ENCODE data around the gene KLHDC8A. TPM values are rescaled to one million over a fixed set of nuclear protein-coding genes. Genes with fewer than 3 reads are reported as not detected.

Gene KLHDC8A
- total RNA-seq, 1 donor from 2014 or later, result 46.7 TPM

- H3K4me3 Mint-ChIP-seq, result no peak overlapping the region
- TF ChIP-seq CTCF (conservative IDR thresholded peaks at IDR 0.05), result no peak
- no peaks in the 10 kb centered on the region for H3K9me3 Mint-ChIP-seq
- no peak for DNase-seq (ENCODE audit: low read depth, low spot score)
- no peak overlapping the region for H3K27ac Mint-ChIP-seq (ENCODE audit: unreplicated experiment)
- peaks cover 75% of the 10 kb centered on the region for H3K4me1 Mint-ChIP-seq
- no peaks in the 10 kb centered on the region for H3K27me3 Mint-ChIP-seq (ENCODE audit: low read depth)
- H3K36me3 Mint-ChIP-seq (ENCODE audit: low read depth), result no peaks in the 10 kb centered on the region
Observed at GRCh38 chr1:205353191-205353590, 3.5 kb downstream of the KLHDC8A start.

- H3K36me3 Mint-ChIP-seq (ENCODE audit: low read depth), result no peaks in the 10 kb centered on the region
- DNase-seq (ENCODE audit: low read depth, low spot score), result no peak
- H3K27ac Mint-ChIP-seq (ENCODE audit: unreplicated experiment), result peak overlapping the region; percentile 90
- peaks cover 5% of the 10 kb centered on the region for H3K27me3 Mint-ChIP-seq (ENCODE audit: low read depth)
- H3K9me3 Mint-ChIP-seq, result no peaks in the 10 kb centered on the region
- H3K4me1 Mint-ChIP-seq, result peaks cover 67% of the 10 kb centered on the region
- TF ChIP-seq CTCF (conservative IDR thresholded peaks at IDR 0.05), result no peak
- peak overlapping the region; percentile 45 for H3K4me3 Mint-ChIP-seq
Observed at GRCh38 chr1:205351984-205352713, 4.6 kb downstream of the KLHDC8A start.

- Mint-ChIP-seq H3K4me3 (peak overlapping the region; percentile 68), H3K9me3 (no peaks in the 10 kb centered on the region), H3K36me3 (ENCODE audit: low read depth) (no peaks in the 10 kb centered on the region), H3K4me1 (peaks cover 53% of the 10 kb centered on the region), H3K27me3 (ENCODE audit: low read depth) (peaks cover 10% of the 10 kb centered on the region), H3K27ac (ENCODE audit: unreplicated experiment) (peak overlapping the region; percentile 76)
- TF ChIP-seq CTCF (conservative IDR thresholded peaks at IDR 0.05), result no peak
- no peak for DNase-seq (ENCODE audit: low read depth, low spot score)
Observed at GRCh38 chr1:205350691-205351141, 6.0 kb downstream of the KLHDC8A start.

- Mint-ChIP-seq H3K4me3 (peak overlapping the region; percentile 68), H3K27me3 (ENCODE audit: low read depth) (peaks cover 16% of the 10 kb centered on the region), H3K4me1 (peaks cover 48% of the 10 kb centered on the region)
Observed at GRCh38 chr1:205350124-205350523, 6.6 kb downstream of the KLHDC8A start.

More at GRCh38 chr1:205350124-205350523, 6.6 kb downstream of the KLHDC8A start:
- DNase-seq (ENCODE audit: low read depth, low spot score), result no peak
- Mint-ChIP-seq H3K27ac (ENCODE audit: unreplicated experiment) (no peak overlapping the region), H3K36me3 (ENCODE audit: low read depth) (no peaks in the 10 kb centered on the region), H3K9me3 (no peaks in the 10 kb centered on the region)
- TF ChIP-seq CTCF (conservative IDR thresholded peaks at IDR 0.05), result no peak

Data from neural crest cell (in vitro differentiated cells).